NCI-H1436 (cell line): Measurements from ENCODE around the gene CABP2.
"Not testable (repeated sequence)": the region's sequence is repeated elsewhere in the genome, so short reads cannot be mapped to it uniquely, and the experiment has no call there.

Source experiments
- DNase-seq: peaks from one replicate; lab custom pipeline; 2025; lab: John Stamatoyannopoulos, UW

CABP2 gene

GRCh38 chr11:67538823-67539505 is 15.7 kb upstream of the CABP2 start:
- no peak for DNase-seq

GRCh38 chr11:67538306-67538705 is 15.1 kb upstream of the CABP2 start:
- no peak for DNase-seq

- no peak for DNase-seq
Measured at GRCh38 chr11:67535561-67535960, 12.3 kb upstream of the CABP2 start.

DNA sequence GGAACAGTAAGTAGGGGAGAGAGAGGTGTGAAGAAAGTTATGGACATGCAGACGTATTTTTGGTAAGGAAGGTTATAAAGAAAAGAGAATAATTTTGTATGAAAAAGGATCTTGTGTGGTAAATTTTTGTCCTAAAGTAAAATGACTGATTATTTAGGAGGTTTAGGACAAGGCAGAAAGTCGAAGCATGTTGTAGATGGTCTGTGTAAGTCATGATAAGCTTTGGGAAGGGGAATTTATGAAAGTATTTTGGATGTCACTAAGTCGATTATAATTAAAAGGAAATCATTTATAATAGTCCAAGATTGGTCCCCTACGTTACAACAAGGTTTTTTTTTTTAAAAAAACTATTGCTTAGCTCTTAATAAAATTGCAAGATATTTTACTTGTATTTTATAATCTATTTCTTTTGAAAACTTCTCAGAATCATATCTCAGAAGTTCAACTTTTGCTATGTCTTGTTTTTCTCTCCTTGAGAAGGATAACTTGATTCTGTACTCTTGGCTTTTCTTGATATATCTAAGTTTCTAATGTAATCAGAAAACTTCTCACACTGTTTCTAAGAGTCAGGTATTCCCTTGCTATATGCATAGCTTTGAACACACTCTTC is 10.9 kb upstream of the CABP2 start:
- DNase-seq = no peak

DNA sequence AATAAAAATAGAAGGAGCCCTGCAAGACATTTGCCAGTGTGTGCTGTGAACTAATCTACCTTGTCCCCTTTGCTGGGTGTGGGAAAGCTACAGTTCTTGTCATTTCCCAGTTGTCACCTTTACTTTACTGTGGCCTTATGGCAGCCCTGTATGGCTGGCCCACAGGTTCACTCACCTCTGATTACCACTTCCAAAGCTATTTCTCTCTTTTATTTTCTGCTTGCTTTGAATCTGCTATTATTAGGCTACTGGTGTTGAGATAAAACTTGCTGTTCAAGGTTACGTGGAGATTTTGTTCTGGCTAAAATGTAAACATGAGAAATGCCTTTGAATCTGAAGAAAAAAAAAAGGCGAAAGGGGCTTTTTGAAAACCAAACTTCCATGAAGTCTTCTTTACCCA is 9.6 kb upstream of the CABP2 start:
- no peak for DNase-seq

DNA sequence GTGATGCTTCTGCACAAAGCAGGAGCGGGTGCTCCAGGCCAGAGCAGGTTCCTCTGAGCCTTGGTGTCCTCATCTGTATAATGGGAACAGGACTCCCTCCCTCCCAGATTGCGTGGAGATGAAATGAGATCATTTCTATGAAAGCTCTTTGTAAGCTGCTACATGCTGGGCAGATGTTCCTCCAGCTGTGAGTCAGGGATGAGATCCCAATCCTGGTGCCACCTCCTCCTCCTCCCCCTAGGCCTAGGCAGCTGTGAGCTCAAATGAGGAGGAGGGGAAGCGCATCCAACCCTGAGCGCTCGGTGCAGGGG is 7.0 kb upstream of the CABP2 start:
- DNase-seq = no peak

DNA sequence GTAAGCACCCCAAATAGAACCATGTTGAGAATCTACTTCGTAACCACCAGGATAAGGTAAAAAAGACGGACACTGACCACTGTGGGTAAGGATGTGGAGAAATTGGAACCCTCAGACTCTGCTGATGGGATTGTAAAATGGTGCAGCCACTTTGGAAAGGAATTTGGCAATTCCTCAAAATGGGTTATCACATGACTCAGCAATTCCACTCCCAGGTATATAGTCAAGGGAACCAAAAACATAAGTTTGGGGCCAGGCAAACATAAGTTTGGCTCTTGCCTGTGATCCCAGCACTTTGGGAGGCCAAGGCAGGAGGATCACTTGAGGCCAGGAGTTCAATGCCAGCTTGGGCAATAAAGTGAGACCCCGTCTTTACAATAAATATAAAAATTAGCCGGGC is 5.1 kb upstream of the CABP2 start:
- no peak for DNase-seq

- no peak for DNase-seq
Measured at GRCh38 chr11:67525275-67525976, 2.2 kb upstream of the CABP2 start.

- no peak for DNase-seq
Measured at GRCh38 chr11:67524480-67524808, 1.2 kb upstream of the CABP2 start.

DNA sequence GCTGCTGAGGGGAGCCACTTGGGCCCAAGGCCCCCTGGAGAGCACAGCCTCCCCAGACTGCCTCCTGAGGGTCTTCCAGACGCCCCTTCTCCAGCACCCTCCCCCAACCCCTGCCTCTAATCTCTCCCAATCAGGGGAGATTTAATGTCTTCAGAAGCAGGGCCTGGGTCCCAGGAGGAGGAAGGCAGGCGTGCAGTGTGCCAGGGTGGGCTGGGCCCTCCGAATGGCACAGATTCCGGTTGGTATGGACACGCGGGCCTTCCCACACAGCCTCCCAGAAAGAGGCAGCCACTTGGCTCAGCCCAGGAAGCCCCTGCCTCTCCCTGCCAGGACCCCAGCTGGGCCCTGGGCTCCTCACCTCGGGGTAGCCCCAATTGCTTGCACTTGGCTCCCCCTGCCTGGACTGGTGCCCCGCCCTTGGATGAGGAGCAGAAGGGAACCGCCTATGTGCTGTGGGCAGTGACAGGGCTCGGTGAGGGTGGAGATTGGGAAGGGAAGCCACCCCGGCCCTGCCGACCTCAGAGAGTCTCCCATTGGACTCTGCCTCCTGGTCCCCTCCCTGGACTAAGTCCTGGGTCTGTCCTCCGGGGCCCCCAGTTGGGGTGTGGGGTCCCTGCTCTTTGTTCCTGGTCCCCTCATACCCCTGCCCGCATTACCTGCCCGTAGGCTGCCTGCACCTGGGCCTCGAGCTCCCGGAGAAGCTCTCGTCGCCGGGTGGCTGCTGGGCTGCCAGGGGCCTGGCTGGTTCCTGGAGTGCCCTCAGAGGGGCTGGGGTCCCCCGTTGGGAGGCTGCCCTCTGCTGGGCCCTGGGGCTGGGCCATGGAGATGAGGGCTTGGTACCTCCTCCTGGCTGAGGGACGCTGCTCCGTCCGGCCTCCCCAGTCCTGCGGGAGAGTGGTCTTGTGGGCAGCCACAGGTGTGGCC is 572 bp upstream of the CABP2 start:
- DNase-seq = no peak

GRCh38 chr11:67522338-67522737 is 908 bp downstream of the CABP2 start:
- DNase-seq = no peak

DNA sequence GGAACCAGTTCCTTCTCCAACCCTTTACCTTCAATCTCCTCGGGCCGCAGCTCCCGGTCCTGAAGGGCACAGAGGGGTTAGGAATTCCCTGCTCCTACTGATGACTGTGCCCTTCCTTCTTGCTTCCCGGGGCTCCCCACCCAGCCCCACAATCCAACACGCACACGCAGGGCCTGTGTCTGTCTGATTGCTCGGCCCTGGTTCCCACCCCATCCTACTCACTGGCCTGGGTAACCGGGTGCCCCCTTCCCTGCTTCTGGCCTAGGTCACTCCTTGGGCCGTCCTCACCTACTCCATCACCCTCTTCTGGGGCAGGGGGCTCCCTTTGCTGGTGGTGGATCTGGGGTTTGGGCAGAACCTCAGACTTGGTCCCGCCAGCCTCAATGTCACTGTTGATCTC is 1.3 kb downstream of the CABP2 start:
- DNase-seq = no peak

- no peak for DNase-seq
Measured at GRCh38 chr11:67520856-67521824, 2.1 kb downstream of the CABP2 start.

DNA sequence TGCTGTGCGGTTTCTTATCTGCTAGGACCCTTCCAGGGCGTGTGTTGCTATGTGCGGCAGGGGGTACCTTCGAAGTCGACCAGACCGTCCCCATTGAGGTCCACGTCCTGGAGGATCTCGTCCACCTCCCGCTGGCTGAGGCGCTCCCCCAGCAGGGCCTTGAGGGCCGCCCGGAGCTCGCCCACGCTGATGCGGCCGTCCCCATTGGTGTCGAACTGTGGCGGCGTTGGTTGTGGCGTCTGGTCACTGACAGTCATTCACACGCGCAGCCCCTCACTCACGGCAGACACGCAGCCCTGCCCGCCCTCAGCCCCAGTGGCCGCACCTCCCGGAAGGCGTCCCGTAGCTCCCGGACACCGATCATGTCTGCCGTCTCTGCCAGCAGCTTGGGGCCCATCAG is 3.5 kb downstream of the CABP2 start:
- DNase-seq = no peak

DNA sequence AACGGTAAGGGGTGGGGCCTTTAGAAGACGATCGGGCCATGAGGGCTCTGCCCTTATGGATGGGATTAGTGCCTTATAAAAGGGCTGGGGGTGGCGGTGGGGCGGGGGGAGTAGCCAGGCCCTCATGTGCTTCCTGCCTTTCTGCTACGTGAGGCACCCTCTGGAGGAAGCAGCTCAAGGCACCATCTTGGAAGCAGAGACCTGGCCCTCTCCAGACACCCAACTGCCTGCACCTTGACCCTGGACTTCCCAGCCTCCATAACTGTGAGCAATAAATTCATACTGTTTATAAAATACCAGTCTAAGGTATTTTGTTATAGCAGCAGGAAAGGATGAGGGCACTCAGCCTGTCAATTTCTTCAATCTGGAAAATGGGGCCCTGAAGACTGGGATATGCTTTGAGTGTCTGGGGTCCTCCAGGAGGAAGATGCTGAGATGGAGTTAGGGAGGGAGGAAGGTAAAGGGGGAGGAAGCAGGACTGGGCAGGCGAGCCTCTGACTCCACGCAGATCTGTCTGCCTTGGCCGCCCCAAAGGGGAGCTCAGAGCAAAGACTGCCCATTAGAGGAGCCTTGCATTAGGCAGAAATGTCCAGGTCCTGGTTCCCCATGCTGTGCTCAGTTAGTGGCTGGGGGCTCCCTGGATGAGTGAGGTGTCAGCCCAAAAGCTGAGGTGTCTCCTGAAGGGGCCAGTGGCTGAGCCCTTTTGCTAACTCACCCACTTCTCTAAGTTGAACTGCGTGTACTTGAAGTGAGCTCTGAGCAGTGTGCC is 5.3 kb downstream of the CABP2 start:
- no peak for DNase-seq

GRCh38 chr11:67516806-67517205 is 6.4 kb downstream of the CABP2 start:
- DNase-seq = no peak

DNA sequence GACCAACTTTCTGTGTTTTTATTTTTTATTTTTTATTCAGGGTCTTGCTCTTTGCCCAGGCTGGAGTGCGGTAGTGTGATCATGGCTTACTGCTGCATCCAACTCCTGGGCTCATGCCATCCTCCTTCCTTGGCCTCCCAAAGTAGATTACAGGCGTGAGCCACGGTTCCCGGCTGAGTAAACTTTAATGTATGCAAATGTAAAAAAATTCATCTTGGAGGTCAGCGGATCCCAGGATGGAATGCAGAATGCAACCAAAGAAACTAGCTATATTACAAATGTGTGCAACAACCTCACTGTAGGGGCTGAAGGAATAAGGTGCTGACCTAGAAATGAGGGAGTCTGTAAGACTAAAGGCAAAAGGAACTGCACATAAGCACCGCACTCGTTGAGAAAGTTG is 9.1 kb downstream of the CABP2 start:
- DNase-seq = no peak

GRCh38 chr11:67511558-67511957 is 11.7 kb downstream of the CABP2 start:
- DNase-seq = not testable (repeated sequence)

DNA sequence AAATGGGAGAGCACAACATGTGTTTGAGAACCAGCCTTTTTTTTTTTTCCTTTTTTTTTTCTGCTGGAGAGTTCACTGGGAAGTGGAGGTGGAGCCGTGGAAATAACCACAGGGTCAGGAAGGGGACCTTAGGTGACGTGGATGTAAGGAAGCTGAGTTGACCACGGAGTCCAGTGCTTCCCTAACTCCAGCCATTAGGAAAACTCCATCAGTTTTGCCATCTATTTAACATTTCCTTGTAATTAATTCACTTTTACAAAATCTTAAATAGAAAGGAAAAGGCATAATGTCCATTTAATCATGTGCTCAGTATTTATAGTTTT is 13.3 kb downstream of the CABP2 start:
- DNase-seq = no peak

- DNase-seq = peak; percentile 96
Measured at GRCh38 chr11:67508486-67509121, 14.6 kb downstream of the CABP2 start.
